Measurements from ENCODE around the gene LIG1. TPM values are rescaled to one million over a fixed set of nuclear protein-coding genes. Genes with fewer than 3 reads are reported as not detected.
"Not testable (repeated sequence)": the region's sequence is repeated elsewhere in the genome, so short reads cannot be mapped to it uniquely, and the experiment has no call there.

The LIG1 gene
- total RNA-seq, 1 donor, result 24.8 TPM

GRCh38 chr19:48088991-48089390 lies 81.2 kb downstream of the LIG1 start:
- H3K4me1 ChIP-seq (ENCODE audit: insufficient read depth, low read length); H3K27me3 ChIP-seq (ENCODE audit: insufficient read depth, low read length); H3K9me3 ChIP-seq (ENCODE audit: low read depth, low read length); H3K4me3 ChIP-seq (ENCODE audit: low read length): not testable (repeated sequence)

GRCh38 chr19:48085904-48086864 lies 84.0 kb downstream of the LIG1 start:
- Histone ChIP-seq H3K4me3 (ENCODE audit: low read length) (no peak overlapping the region), H3K4me1 (ENCODE audit: insufficient read depth, low read length) (no peaks in the 10 kb centered on the region), H3K27me3 (ENCODE audit: insufficient read depth, low read length) (no peaks in the 10 kb centered on the region), H3K9me3 (ENCODE audit: low read depth, low read length) (no peaks in the 10 kb centered on the region)

- no peaks in the 10 kb centered on the region for H3K4me1 ChIP-seq (ENCODE audit: insufficient read depth, low read length)
- no peaks in the 10 kb centered on the region for H3K9me3 ChIP-seq (ENCODE audit: low read depth, low read length)
- no peaks in the 10 kb centered on the region for H3K27me3 ChIP-seq (ENCODE audit: insufficient read depth, low read length)
- H3K4me3 ChIP-seq (ENCODE audit: low read length), result no peak overlapping the region
Measured at GRCh38 chr19:48085076-48085475, 85.1 kb downstream of the LIG1 start.

- Histone ChIP-seq H3K27me3 (ENCODE audit: insufficient read depth, low read length) (no peaks in the 10 kb centered on the region), H3K4me3 (ENCODE audit: low read length) (no peak overlapping the region), H3K9me3 (ENCODE audit: low read depth, low read length) (no peaks in the 10 kb centered on the region), H3K4me1 (ENCODE audit: insufficient read depth, low read length) (no peaks in the 10 kb centered on the region)
Measured at GRCh38 chr19:48081106-48081505, 89.0 kb downstream of the LIG1 start.

- H3K9me3 ChIP-seq (ENCODE audit: low read depth, low read length); H3K4me3 ChIP-seq (ENCODE audit: low read length); H3K4me1 ChIP-seq (ENCODE audit: insufficient read depth, low read length); H3K27me3 ChIP-seq (ENCODE audit: insufficient read depth, low read length): not testable (repeated sequence)
Measured at GRCh38 chr19:48070177-48070769, 99.9 kb downstream of the LIG1 start.

GRCh38 chr19:48069435-48069834 lies 100.7 kb downstream of the LIG1 start:
- no peak overlapping the region for H3K4me3 ChIP-seq (ENCODE audit: low read length)
- H3K4me1 ChIP-seq (ENCODE audit: insufficient read depth, low read length), result no peaks in the 10 kb centered on the region
- no peaks in the 10 kb centered on the region for H3K9me3 ChIP-seq (ENCODE audit: low read depth, low read length)
- no peaks in the 10 kb centered on the region for H3K27me3 ChIP-seq (ENCODE audit: insufficient read depth, low read length)

Other genes with a start within 250 kb of the LIG1 start
- gene BSPH1, start 178.2 kb downstream of the LIG1 start, total RNA-seq, result not detected
- not detected for gene ELSPBP1, start 175.7 kb downstream of the LIG1 start, total RNA-seq
- 4.0 TPM for gene CABP5, start 126.3 kb downstream of the LIG1 start, total RNA-seq
- gene PLA2G4C, start 59.5 kb downstream of the LIG1 start, total RNA-seq, result 4.2 TPM
- 0.73 TPM for gene ZSWIM9, start 336 bp upstream of the LIG1 start, total RNA-seq
- gene CARD8, start 85.6 kb upstream of the LIG1 start, total RNA-seq, result 46.0 TPM
- gene ZNF114, start 99.7 kb upstream of the LIG1 start, total RNA-seq, result not detected
- gene EMP3, start 155.2 kb upstream of the LIG1 start, total RNA-seq, result 230 TPM
- gene TMEM143, start 193.6 kb upstream of the LIG1 start, total RNA-seq, result 3.4 TPM
- not detected for gene SYNGR4, start 194.0 kb upstream of the LIG1 start, total RNA-seq
- gene KDELR1, start 221.2 kb upstream of the LIG1 start, total RNA-seq, result 20.0 TPM
- gene GRIN2D, start 223.3 kb upstream of the LIG1 start, total RNA-seq, result 0.10 TPM